Fibroblast of lung (primary cell): ENCODE results near the gene ZC3H12A. TPM values are rescaled to one million over a fixed set of nuclear protein-coding genes. Genes with fewer than 3 reads are reported as not detected.

ENCODE experiments used
- DNase-seq, 2 donors: peaks; one replicate each; pipeline versions ENCODE4 v3.0.0 to v3.0.0-alpha.2; 2010; ENCODE audit warnings: low read depth in 2 of 2
- H2AFZ ChIP-seq: 2 replicates; pipeline ENCODE4 v1.5.1; 2012; ENCODE audit warnings: low read length, control low read depth, inconsistent platforms
- H3K27ac ChIP-seq: 2 replicates; pipeline ENCODE4 v1.5.1; 2011; ENCODE audit warnings: low read length, control low read depth; ENCODE audit not compliant: insufficient read depth
- H3K27me3 ChIP-seq: 2 replicates; pipeline ENCODE4 v1.5.1; 2011; ENCODE audit warnings: mild to moderate bottlenecking, low read length; ENCODE audit not compliant: control insufficient read depth, insufficient read depth
- H3K36me3 ChIP-seq: 2 replicates; pipeline ENCODE4 v1.5.1; 2011; ENCODE audit warnings: low read length; ENCODE audit not compliant: control insufficient read depth, insufficient read depth
- H3K4me1 ChIP-seq: 2 replicates; pipeline ENCODE4 v1.5.1; 2011; ENCODE audit warnings: low read length; ENCODE audit not compliant: control insufficient read depth, insufficient read depth; ENCODE audit errors: extremely low read depth
- H3K4me2 ChIP-seq: 2 replicates; pipeline ENCODE4 v1.5.1; 2011; ENCODE audit warnings: low read length, control low read depth; ENCODE audit not compliant: insufficient read depth; ENCODE audit errors: extremely low read depth
- H3K4me3 ChIP-seq, 4 experiments: fragments of 200-600 bp in 1 of 4; sonication (generic) in 1 of 4; replicated peaks in 1 of 4; 2 replicates each; pipeline ENCODE4 v1.5.1; 2011 to 2016; ENCODE audit warnings: low read length in 4 of 4, low read depth in 3 of 4, mild to moderate bottlenecking in 3 of 4, control low read depth in 2 of 4, inconsistent platforms in 1 of 4, mixed read lengths in 1 of 4; ENCODE audit not compliant: insufficient read depth in 1 of 4; ENCODE audit errors: control extremely low read depth in 1 of 4
- H3K79me2 ChIP-seq: 2 replicates; pipeline ENCODE4 v1.5.1; 2012; ENCODE audit warnings: mild to moderate bottlenecking, low read length, inconsistent platforms; ENCODE audit not compliant: control insufficient read depth, insufficient read depth
- H3K9ac ChIP-seq: 2 replicates; pipeline ENCODE4 v1.5.1; 2011; ENCODE audit warnings: mild to moderate bottlenecking, low read length, control low read depth; ENCODE audit not compliant: insufficient read depth
- H3K9me3 ChIP-seq: 2 replicates; pipeline ENCODE4 v1.5.1; 2012; ENCODE audit warnings: low read depth, low read length; ENCODE audit not compliant: control insufficient read depth, insufficient read depth
- H4K20me1 ChIP-seq: 2 replicates; pipeline ENCODE4 v1.5.1; 2011; ENCODE audit warnings: low read length; ENCODE audit not compliant: control insufficient read depth, insufficient read depth; ENCODE audit errors: extremely low read depth
- CTCF ChIP-seq, 2 donors: IDR thresholded peaks in 1 of 2; conservative IDR thresholded peaks in 1 of 2; 1 replicate in 1 of 2; 2 replicates in 1 of 2; pipeline ENCODE4 v1.5.1; 2011 to 2012; ENCODE audit warnings: low read length in 2 of 2, control low read depth in 1 of 2, inconsistent platforms in 1 of 2, low read depth in 1 of 2, mild to moderate bottlenecking in 1 of 2
- EZH2 ChIP-seq: IDR thresholded peaks from 2 replicates; pipeline ENCODE4 v1.5.1; 2012; ENCODE audit warnings: low read length, control low read depth, mild to moderate bottlenecking; ENCODE audit errors: missing control alignments
- polyA plus RNA-seq, 2 donors: library from polyadenylated mRNA; depleted of rRNA in 1 of 2; stranded (reverse) in 1 of 2; unstranded in 1 of 2; fragments of >200 nt; gene quantifications; 2 replicates each; pipeline ENCODE4 v1.2.1, GENCODE V29; 2011 to 2012; ENCODE audit warnings: missing spikeins in 1 of 2
- total RNA-seq: library from RNA; depleted of rRNA; stranded (reverse); fragments of >200 nt; gene quantifications from 2 replicates; pipeline ENCODE4 v1.2.1, GENCODE V29; 2014

ZC3H12A gene
- total and polyA plus RNA-seq, 2 donors (not counting 1 experiment from before 2014, with no cell fraction given), result 4.9 to 7.8 TPM

DNA sequence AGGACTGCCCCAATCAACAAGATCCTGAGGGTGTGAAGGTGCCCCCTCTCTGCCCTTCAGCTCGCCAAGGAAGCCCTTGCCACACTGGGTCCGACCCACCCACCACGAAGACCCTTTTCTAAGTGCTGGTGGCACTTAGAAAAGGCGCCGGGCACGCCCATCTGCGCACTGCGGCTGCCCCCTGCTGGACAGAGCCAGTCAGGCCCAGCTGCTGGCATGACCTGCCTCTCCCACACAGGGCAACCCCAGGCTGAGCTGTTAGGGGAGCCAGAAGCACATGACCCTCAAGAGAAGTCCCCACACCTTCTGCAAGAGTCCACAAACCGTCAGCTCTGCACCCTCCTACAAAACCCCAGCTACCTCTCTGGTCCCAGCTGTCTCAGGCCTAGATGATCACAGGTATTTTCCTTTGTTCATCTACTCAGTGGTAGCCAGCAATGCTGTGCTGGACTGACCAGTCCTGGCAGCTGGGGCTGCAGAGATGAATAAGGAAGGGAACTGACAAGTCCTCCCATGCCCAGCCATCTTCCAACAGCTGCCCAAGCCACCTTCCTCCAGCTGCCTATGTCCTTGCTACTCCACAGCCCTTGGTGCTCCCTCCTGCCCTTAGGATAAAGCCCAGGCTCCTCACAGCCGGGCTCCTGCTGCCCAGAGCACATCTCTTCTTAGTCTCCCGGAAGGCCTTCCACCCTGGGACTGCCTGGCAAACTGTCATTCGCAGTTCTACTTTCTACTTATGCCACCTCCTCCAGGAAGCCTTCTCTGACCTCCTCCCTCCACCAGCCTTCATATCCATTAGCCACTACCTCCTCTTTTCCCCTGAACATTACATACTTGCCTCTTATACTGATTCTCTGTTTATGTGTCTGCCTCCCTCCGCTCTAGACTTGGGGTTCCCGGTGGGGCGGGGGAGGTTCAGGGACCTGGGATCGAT is 39.8 kb upstream of the ZC3H12A start:
- no peaks in the 10 kb centered on the region for H3K79me2 ChIP-seq
- no peak overlapping the region for H3K4me3 ChIP-seq
- H3K9me3 ChIP-seq, result no peaks in the 10 kb centered on the region
- no peak overlapping the region for H3K9ac ChIP-seq
- H3K27ac ChIP-seq, result no peak overlapping the region
- TF ChIP-seq EZH2, result no peak
- TF ChIP-seq CTCF (conservative IDR thresholded peaks at IDR 0.05 in 1 of 2, IDR thresholded peaks at IDR 0.05 in 1 of 2; ENCODE audit: low read depth in 1 of 2, low read length in 2 of 2), result peak; percentile 75 to 86
- no peaks in the 10 kb centered on the region for H3K4me1 ChIP-seq
- peak; percentile 20 to 33 for DNase-seq
- no peak overlapping the region for H3K4me2 ChIP-seq
- no peak overlapping the region for H2AFZ ChIP-seq
- H3K27me3 ChIP-seq, result peaks cover 10% of the 10 kb centered on the region
- no peaks in the 10 kb centered on the region for H3K36me3 ChIP-seq
- H4K20me1 ChIP-seq, result no peaks in the 10 kb centered on the region

- Histone ChIP-seq H3K27ac (no peak overlapping the region), H3K36me3 (no peaks in the 10 kb centered on the region), H2AFZ (no peak overlapping the region), H3K9ac (no peak overlapping the region), H4K20me1 (no peaks in the 10 kb centered on the region), H3K79me2 (no peaks in the 10 kb centered on the region), H3K4me3 (no peak overlapping the region), H3K4me2 (no peak overlapping the region), H3K27me3 (peaks cover 13% of the 10 kb centered on the region), H3K9me3 (no peaks in the 10 kb centered on the region), H3K4me1 (no peaks in the 10 kb centered on the region)
- no peak for TF ChIP-seq EZH2
- TF ChIP-seq CTCF (conservative IDR thresholded peaks at IDR 0.05 in 1 of 2, IDR thresholded peaks at IDR 0.05 in 1 of 2; ENCODE audit: low read depth in 1 of 2, low read length in 2 of 2), result no peak
- no peak for DNase-seq
These were observed 37.3 kb upstream of the ZC3H12A start for GRCh38 chr1:37437087-37437486.

DNA sequence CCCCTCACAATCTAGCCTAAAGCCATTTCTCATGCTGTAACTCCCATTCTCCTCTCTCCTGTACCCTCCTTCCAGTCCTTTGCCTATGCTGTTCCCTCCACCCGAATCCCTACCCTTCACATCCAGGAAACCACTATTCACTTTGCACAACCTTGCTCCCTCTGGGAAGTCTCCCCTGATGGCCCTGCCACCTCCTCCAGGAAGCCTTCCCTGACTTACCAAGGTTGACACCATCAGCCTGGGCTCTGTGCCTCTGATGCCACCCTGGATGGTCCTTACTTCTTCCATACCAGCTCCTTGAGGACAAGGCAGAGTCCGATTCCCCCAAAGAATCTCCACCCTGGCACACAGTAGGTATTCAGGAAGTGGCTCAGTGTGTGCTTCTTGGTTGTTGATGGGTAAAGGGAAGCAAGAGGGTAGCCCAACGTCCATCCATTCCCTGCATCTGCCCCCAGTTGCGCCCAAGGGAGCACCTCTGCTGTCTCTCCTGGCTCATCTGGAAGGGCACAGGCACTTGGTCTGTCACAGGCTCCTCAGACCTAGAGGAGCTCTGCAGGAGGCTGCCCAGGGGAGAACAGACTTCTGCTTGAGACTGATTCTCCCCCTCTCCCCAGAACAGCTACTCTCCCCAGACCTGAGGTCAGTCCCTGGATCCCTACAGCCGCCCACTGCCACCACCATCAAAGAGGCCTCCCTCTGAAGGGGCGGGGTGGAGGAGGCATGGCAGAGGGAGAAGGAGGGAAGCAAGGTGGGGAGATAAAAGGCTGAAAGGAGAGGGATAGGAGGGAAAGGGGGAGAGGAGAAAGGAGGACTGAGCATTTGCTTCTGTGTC is 36.1 kb upstream of the ZC3H12A start:
- no peak overlapping the region for H3K27ac ChIP-seq
- no peaks in the 10 kb centered on the region for H3K4me1 ChIP-seq
- no peaks in the 10 kb centered on the region for H3K36me3 ChIP-seq
- no peak overlapping the region for H3K9ac ChIP-seq
- H3K9me3 ChIP-seq, result no peaks in the 10 kb centered on the region
- H3K4me2 ChIP-seq, result no peak overlapping the region
- H3K4me3 ChIP-seq, result no peak overlapping the region
- no peak for DNase-seq
- H4K20me1 ChIP-seq, result no peaks in the 10 kb centered on the region
- H3K79me2 ChIP-seq, result no peaks in the 10 kb centered on the region
- peaks cover 21% of the 10 kb centered on the region for H3K27me3 ChIP-seq
- no peak for TF ChIP-seq EZH2
- no peak for TF ChIP-seq CTCF (conservative IDR thresholded peaks at IDR 0.05 in 1 of 2, IDR thresholded peaks at IDR 0.05 in 1 of 2; ENCODE audit: low read depth in 1 of 2, low read length in 2 of 2)
- H2AFZ ChIP-seq, result no peak overlapping the region
